Measurements from ENCODE around the gene EYA3.

GRCh38 chr1:27941671-27942540, 146.5 kb downstream of the EYA3 start:
- TF ChIP-seq CTCF (IDR thresholded peaks at IDR 0.05): no peak
- no peak for TF ChIP-seq ZFX (IDR thresholded peaks at IDR 0.05; ENCODE audit: borderline replicate concordance)

Measured in 22Rv1 (cell line).